Measurements from ENCODE around the gene MMADHC. TPM values are rescaled to one million over a fixed set of nuclear protein-coding genes. Genes with fewer than 3 reads are reported as not detected.

MMADHC gene
- total RNA-seq, 1 donor from 2014 or later, result 195 TPM

DNA sequence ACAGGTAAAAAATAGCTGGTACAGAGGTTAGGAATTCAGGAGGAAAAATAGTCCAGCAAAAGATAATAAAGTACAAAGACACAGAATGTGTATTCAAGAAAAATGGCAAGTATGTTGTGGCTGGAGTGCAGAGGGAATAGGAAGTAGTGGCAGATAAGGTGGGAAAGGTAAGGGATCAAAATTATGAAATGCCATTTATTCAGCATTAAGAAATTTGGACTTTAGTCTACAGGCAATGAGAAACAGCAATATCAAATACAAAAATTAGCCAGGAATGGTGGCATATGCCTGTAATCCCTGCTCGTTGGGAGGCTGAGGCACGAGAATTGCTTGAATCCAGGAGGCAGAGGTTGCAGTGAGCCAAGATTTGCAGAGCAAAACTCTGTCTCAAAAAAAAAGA is 10.3 kb downstream of the MMADHC start:
- no peak overlapping the region for H3K4me3 ChIP-seq (ENCODE audit: low read depth, low read length)
- FAIRE-seq (no peak), DNase-seq (ENCODE audit: low read depth) (no peak)
- TF ChIP-seq, protein P1, sequence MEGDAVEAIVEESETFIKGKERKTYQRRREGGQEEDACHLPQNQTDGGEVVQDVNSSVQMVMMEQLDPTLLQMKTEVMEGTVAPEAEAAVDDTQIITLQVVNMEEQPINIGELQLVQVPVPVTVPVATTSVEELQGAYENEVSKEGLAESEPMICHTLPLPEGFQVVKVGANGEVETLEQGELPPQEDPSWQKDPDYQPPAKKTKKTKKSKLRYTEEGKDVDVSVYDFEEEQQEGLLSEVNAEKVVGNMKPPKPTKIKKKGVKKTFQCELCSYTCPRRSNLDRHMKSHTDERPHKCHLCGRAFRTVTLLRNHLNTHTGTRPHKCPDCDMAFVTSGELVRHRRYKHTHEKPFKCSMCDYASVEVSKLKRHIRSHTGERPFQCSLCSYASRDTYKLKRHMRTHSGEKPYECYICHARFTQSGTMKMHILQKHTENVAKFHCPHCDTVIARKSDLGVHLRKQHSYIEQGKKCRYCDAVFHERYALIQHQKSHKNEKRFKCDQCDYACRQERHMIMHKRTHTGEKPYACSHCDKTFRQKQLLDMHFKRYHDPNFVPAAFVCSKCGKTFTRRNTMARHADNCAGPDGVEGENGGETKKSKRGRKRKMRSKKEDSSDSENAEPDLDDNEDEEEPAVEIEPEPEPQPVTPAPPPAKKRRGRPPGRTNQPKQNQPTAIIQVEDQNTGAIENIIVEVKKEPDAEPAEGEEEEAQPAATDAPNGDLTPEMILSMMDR (IDR thresholded peaks at IDR 0.05; ENCODE audit: insufficient read depth, low read length, severe bottlenecking), result no peak
- H3K27me3 ChIP-seq (ENCODE audit: control insufficient read depth, insufficient read depth, low read length), result no peaks in the 10 kb centered on the region
- peaks cover 11% of the 10 kb centered on the region for H3K36me3 ChIP-seq (ENCODE audit: control insufficient read depth, insufficient read depth, low read length)

DNA sequence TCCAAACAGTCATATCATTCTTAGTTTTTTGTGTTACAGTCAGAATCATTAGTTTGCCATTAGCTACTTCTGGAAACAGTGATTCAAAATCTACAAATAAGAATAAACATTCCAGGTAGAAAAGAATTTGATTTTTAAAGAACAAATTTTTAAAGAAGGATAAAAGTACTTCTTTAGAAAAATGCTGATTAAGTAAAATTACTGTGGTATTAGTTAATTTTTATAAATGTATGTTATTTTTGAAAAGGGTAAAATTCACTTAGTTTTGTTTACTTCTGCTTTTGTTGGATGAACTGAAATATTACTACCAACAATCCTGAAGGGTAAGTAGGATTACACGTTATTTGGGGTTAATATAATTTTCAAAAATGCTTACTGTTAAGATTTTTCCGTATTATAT is 11.8 kb downstream of the MMADHC start:
- FAIRE-seq, result no peak
- no peak overlapping the region for H3K4me3 ChIP-seq (ENCODE audit: low read depth, low read length)
- no peak for DNase-seq (ENCODE audit: low read depth)
- H3K27me3 ChIP-seq (ENCODE audit: control insufficient read depth, insufficient read depth, low read length), result no peaks in the 10 kb centered on the region
- H3K36me3 ChIP-seq (ENCODE audit: control insufficient read depth, insufficient read depth, low read length), result peaks cover 9% of the 10 kb centered on the region
- TF ChIP-seq, protein P1 (IDR thresholded peaks at IDR 0.05; ENCODE audit: insufficient read depth, low read length, severe bottlenecking), result no peak

DNA sequence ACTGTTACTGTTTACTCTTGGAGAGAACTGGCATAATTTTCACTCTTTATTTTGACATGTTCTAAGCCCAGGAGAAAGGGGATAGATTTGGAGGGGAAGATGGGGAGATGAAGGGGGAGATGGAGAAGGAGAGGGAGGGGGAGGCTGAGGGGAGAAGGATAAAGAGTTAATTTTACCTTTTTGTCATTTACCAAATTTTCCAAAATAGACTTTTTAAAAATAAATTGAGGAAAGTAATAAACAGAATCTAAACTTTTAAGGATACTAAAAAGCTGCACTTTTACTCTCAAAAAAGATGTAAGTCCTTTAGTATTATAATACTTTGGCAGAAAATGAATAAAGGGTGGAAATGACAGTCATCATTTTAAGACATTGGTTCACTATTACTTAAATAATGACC is 12.3 kb downstream of the MMADHC start:
- FAIRE-seq, result no peak
- no peak overlapping the region for H3K4me3 ChIP-seq (ENCODE audit: low read depth, low read length)
- H3K36me3 ChIP-seq (ENCODE audit: control insufficient read depth, insufficient read depth, low read length), result peaks cover 9% of the 10 kb centered on the region
- H3K27me3 ChIP-seq (ENCODE audit: control insufficient read depth, insufficient read depth, low read length), result no peaks in the 10 kb centered on the region
- no peak for DNase-seq (ENCODE audit: low read depth)
- TF ChIP-seq, protein P1 (IDR thresholded peaks at IDR 0.05; ENCODE audit: insufficient read depth, low read length, severe bottlenecking), result no peak

DNA sequence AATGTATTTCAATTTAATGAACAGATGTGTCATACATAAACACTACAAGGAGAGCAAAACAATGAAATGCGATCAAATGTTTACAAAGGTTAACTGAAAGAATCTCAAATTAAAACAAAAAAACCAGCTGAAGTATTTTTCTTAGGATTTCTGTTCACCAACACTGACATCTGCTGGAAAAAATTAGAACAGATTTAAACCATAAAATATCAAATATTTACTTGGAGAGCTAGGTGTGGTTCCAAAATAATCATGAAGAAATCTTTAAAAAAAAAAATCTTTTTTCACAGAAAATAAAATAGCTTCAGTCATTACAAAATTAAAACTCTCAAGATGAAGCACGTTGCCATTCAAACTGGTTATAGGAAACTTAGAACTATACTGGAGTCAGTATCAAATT is 13.8 kb downstream of the MMADHC start:
- H3K27me3 ChIP-seq (ENCODE audit: control insufficient read depth, insufficient read depth, low read length), result no peaks in the 10 kb centered on the region
- no peak overlapping the region for H3K4me3 ChIP-seq (ENCODE audit: low read depth, low read length)
- no peak for FAIRE-seq
- TF ChIP-seq, protein P1 (IDR thresholded peaks at IDR 0.05; ENCODE audit: insufficient read depth, low read length, severe bottlenecking), result peak; percentile 6
- H3K36me3 ChIP-seq (ENCODE audit: control insufficient read depth, insufficient read depth, low read length), result peaks cover 7% of the 10 kb centered on the region
- DNase-seq (ENCODE audit: low read depth), result no peak

DNA sequence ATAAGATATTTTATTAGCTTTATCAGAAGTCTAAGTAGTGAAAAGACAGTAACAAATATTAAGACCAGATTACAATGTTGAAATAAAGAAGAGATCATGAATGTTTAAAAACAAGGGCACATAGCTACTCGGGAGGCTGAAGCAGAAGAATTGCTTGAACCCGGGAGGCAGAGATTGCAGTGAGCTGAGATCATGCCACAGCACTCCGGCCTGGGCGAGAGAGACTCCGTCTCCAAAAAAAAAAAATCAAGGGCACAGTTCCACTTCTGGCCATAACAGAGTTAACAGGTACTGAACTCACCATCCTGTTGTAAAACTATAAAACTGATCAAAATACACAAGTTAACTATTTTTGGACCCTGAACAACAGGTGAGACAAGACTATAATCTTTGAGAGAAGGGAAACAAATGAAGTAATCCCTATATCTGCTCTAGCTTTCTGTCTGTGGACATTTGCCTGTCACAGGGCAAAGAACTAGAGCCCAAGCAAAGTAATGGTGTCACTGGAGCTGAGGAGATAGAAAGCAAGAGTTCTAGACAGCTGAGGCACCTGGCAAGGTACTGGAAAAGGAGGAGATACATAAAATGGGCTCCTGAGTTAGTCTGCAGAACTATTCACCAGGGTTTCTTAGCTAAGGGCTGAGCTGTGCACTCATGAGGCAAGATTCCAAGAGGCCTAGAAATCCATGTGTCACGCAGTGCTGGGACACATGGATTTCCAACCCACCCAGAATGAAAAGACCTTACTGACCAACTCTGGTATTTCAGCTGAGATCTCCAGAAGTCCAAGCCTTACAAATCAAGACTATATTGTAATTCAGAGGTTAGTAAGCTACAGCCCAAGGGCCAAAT is 15.2 kb downstream of the MMADHC start:
- no peak overlapping the region for H3K4me3 ChIP-seq (ENCODE audit: low read depth, low read length)
- FAIRE-seq (peak; percentile 32), DNase-seq (ENCODE audit: low read depth) (no peak)
- TF ChIP-seq, protein P1 (IDR thresholded peaks at IDR 0.05; ENCODE audit: insufficient read depth, low read length, severe bottlenecking), result no peak
- H3K27me3 ChIP-seq (ENCODE audit: control insufficient read depth, insufficient read depth, low read length), result no peaks in the 10 kb centered on the region
- peaks cover 7% of the 10 kb centered on the region for H3K36me3 ChIP-seq (ENCODE audit: control insufficient read depth, insufficient read depth, low read length)
